OCI-LY7 (cell line): ENCODE data around the gene TUBA1A.

Experiments
- CTCF ChIP-seq: fragments of 200-600 bp; sonication (generic); conservative IDR thresholded peaks from 2 replicates; pipeline ENCODE4 v1.5.1; 2014; ENCODE audit warnings: mild to moderate bottlenecking, antibody characterized with exemption, low read length, moderate library complexity, mixed read lengths
- EZH2phosphoT487 ChIP-seq: fragments of 200-600 bp; sonication (generic); IDR thresholded peaks from 2 replicates; pipeline ENCODE4 v1.6.1; 2018; ENCODE audit warnings: low read depth, borderline replicate concordance, mild to moderate bottlenecking, mixed run types, antibody characterized with exemption, low read length, moderate library complexity, mixed read lengths

GRCh38 chr12:49138587-49138986 lies 50.3 kb downstream of the TUBA1A start:
- TF ChIP-seq CTCF (no peak), EZH2phosphoT487 (no peak)
